Activated T-helper 17 cell treated with anti-CD3 and anti-CD28 coated beads, Interleukin-2, amount 50 U/mL, for 72 hours (primary cell): ENCODE results near the gene CTXND2. TPM values are rescaled to one million over a fixed set of nuclear protein-coding genes. Genes with fewer than 3 reads are reported as not detected.
A peak's percentile ranks its signal among the peaks of the same experiment; 100 is the strongest.

Source experiments
- ATAC-seq: fragments of 150-1000 bp; cut with Tn5 transposase; replicated peaks from 2 replicates; pipeline ENCODE4 v1.10.0; 2021; ENCODE audit warnings: mild to moderate bottlenecking, moderate library complexity
- H3K27ac Mint-ChIP-seq: one replicate; pipeline ENCODE4 v1.8.0; 2022; ENCODE audit warnings: mixed read lengths
- H3K27me3 Mint-ChIP-seq: one replicate; pipeline ENCODE4 v1.8.0; 2022; ENCODE audit warnings: mixed read lengths
- H3K36me3 Mint-ChIP-seq: one replicate; pipeline ENCODE4 v1.8.0; 2022; ENCODE audit warnings: low read depth, mild to moderate bottlenecking, mixed read lengths
- H3K4me1 Mint-ChIP-seq: one replicate; pipeline ENCODE4 v1.8.0; 2022; ENCODE audit warnings: mixed read lengths
- H3K4me3 Mint-ChIP-seq: one replicate; pipeline ENCODE4 v1.8.0; 2022; ENCODE audit warnings: mild to moderate bottlenecking, mixed read lengths
- H3K9me3 Mint-ChIP-seq: one replicate; pipeline ENCODE4 v1.8.0; 2022; ENCODE audit warnings: mixed read lengths
- total RNA-seq, 2 donors: library from RNA; stranded (reverse); gene quantifications; one replicate each; pipeline ENCODE4 v1.2.3, GENCODE V29; 2022

The CTXND2 gene
- total RNA-seq, 2 donors from 2014 or later, result not detected

GRCh38 chr1:150961756-150962155 lies 74.8 kb downstream of the CTXND2 start:
- peak; percentile 21 for ATAC-seq
- Mint-ChIP-seq H3K4me1 (peaks cover 10% of the 10 kb centered on the region), H3K27ac (no peak overlapping the region), H3K4me3 (no peak overlapping the region), H3K36me3 (peaks cover 100% of the 10 kb centered on the region), H3K9me3 (no peaks in the 10 kb centered on the region), H3K27me3 (no peaks in the 10 kb centered on the region)

Other genes starting within 250 kb of the CTXND2 start
- 10 to 100 TPM; 13.0 to 18.7 TPM for gene GOLPH3L, start 190.0 kb upstream of the CTXND2 start, total RNA-seq
- not detected for gene HORMAD1, start 166.2 kb upstream of the CTXND2 start, total RNA-seq
- 10 to 100 TPM; 61.3 to 71.0 TPM for gene CTSS, start 121.4 kb upstream of the CTXND2 start, total RNA-seq
- gene CTSK, start 78.9 kb upstream of the CTXND2 start, total RNA-seq, result 1 to 10 TPM; 6.1 to 9.8 TPM
- gene ARNT, start 10.5 kb upstream of the CTXND2 start, total RNA-seq, result 10 to 100 TPM; 28.4 to 50.4 TPM
- 10 to 100 TPM; 49.3 to 74.3 TPM for gene SETDB1, start 39.2 kb downstream of the CTXND2 start, total RNA-seq
- gene CERS2, start 87.7 kb downstream of the CTXND2 start, total RNA-seq, result 100 to 1,000 TPM; 114 to 212 TPM
- gene ANXA9, start 95.2 kb downstream of the CTXND2 start, total RNA-seq, result under 1 TPM; 0.19 to 0.30 TPM
- 10 to 100 TPM; 10.9 to 22.6 TPM for gene MINDY1, start 119.8 kb downstream of the CTXND2 start, total RNA-seq
- 10 to 100 TPM; 12.5 to 15.3 TPM for gene PRUNE1, start 121.3 kb downstream of the CTXND2 start, total RNA-seq
- 1 to 10 TPM; 1.4 to 4.5 TPM for gene BNIPL, start 149.4 kb downstream of the CTXND2 start, total RNA-seq
- 1 to 10 TPM in 1 of 2 donors, under 1 TPM in 1; 0.71 to 1.2 TPM for gene C1orf56, start 160.6 kb downstream of the CTXND2 start, total RNA-seq
- 100 to 1,000 TPM in 1 of 2 donors, 10 to 100 TPM in 1; 99.7 to 121 TPM for gene CDC42SE1, start 172.5 kb downstream of the CTXND2 start, total RNA-seq
- 1 to 10 TPM; 1.7 to 4.0 TPM for gene MLLT11, start 173.3 kb downstream of the CTXND2 start, total RNA-seq
- gene GABPB2, start 183.6 kb downstream of the CTXND2 start, total RNA-seq, result 10 to 100 TPM in 1 of 2 donors, 1 to 10 TPM in 1; 5.8 to 11.7 TPM